CD4-positive, alpha-beta T cell treated with Interferon alpha-2 for 1 hour (primary cell): ENCODE measurements around the gene MOB2.
"Not testable (repeated sequence)": the region's sequence is repeated elsewhere in the genome, so short reads cannot be mapped to it uniquely, and the experiment has no call there.

Experiments used
- DNase-seq, 2 donors: peaks; one replicate each; pipeline ENCODE4 v3.0.0-alpha.2; 2020 to 2022

The MOB2 gene

GRCh38 chr11:1439341-1439740 lies 47.2 kb downstream of the MOB2 start:
- DNase-seq, result no peak

- DNase-seq, result no peak
Observed at GRCh38 chr11:1438967-1439330, 47.6 kb downstream of the MOB2 start.

- DNase-seq, result no peak
Observed at GRCh38 chr11:1438261-1438966, 48.2 kb downstream of the MOB2 start.

- DNase-seq, result no peak
Observed at GRCh38 chr11:1437500-1437899, 49.1 kb downstream of the MOB2 start.

GRCh38 chr11:1436468-1437039 lies 50.0 kb downstream of the MOB2 start:
- DNase-seq, result no peak

- no peak for DNase-seq
Observed at GRCh38 chr11:1435820-1436467, 50.6 kb downstream of the MOB2 start.

GRCh38 chr11:1435479-1435819 lies 51.1 kb downstream of the MOB2 start:
- not testable (repeated sequence) for DNase-seq

GRCh38 chr11:1433977-1434640 lies 52.5 kb downstream of the MOB2 start:
- DNase-seq, result no peak

- DNase-seq, result no peak
Observed at GRCh38 chr11:1433568-1433967, 53.0 kb downstream of the MOB2 start.

GRCh38 chr11:1428762-1429316 lies 57.7 kb downstream of the MOB2 start:
- no peak for DNase-seq

GRCh38 chr11:1425439-1425838 lies 61.1 kb downstream of the MOB2 start:
- no peak for DNase-seq

GRCh38 chr11:1425006-1425405 lies 61.6 kb downstream of the MOB2 start:
- no peak for DNase-seq

- not testable (repeated sequence) for DNase-seq
Observed at GRCh38 chr11:1423406-1423805, 63.2 kb downstream of the MOB2 start.

- no peak for DNase-seq
Observed at GRCh38 chr11:1422981-1423380, 63.6 kb downstream of the MOB2 start.

GRCh38 chr11:1422481-1422880 lies 64.1 kb downstream of the MOB2 start:
- DNase-seq, result no peak

GRCh38 chr11:1421291-1421690 lies 65.3 kb downstream of the MOB2 start:
- no peak for DNase-seq

- no peak for DNase-seq
Observed at GRCh38 chr11:1419811-1420210, 66.8 kb downstream of the MOB2 start.
